Skeletal muscle satellite cell (primary cell): ENCODE results near the gene AHRR.

ENCODE experiments used
- H3K27me3 ChIP-seq: 2 replicates; pipeline ENCODE4 v1.7.0; 2013; ENCODE audit warnings: low read length; ENCODE audit not compliant: control insufficient read depth, insufficient read depth
- H3K36me3 ChIP-seq: 2 replicates; pipeline ENCODE4 v1.7.0; 2013; ENCODE audit warnings: mild to moderate bottlenecking, control low read depth, low read length; ENCODE audit not compliant: insufficient read depth
- H3K4me1 ChIP-seq: 2 replicates; pipeline ENCODE4 v1.7.0; 2013; ENCODE audit warnings: low read length; ENCODE audit not compliant: control insufficient read depth, insufficient read depth
- H3K4me2 ChIP-seq: 2 replicates; pipeline ENCODE4 v1.7.0; 2013; ENCODE audit warnings: mild to moderate bottlenecking, low read length
- H3K4me3 ChIP-seq: 2 replicates; pipeline ENCODE4 v1.7.0; 2013; ENCODE audit warnings: low read length
- H3K9ac ChIP-seq: 2 replicates; pipeline ENCODE4 v1.7.0; 2013; ENCODE audit warnings: mild to moderate bottlenecking, low read depth, low read length, moderate library complexity
- H3K9me3 ChIP-seq: replicated peaks from 2 replicates; pipeline ENCODE4 v1.7.0; 2013; ENCODE audit warnings: mild to moderate bottlenecking, control low read depth, low read length

Gene AHRR

GRCh38 chr5:463301-463700 lies 141.8 kb downstream of the AHRR start:
- peaks cover 56% of the 10 kb centered on the region for H3K36me3 ChIP-seq

GRCh38 chr5:463952-464351 lies 142.4 kb downstream of the AHRR start:
- H3K36me3 ChIP-seq: peaks cover 52% of the 10 kb centered on the region
- no peaks in the 10 kb centered on the region for H3K27me3 ChIP-seq
- H3K4me3 ChIP-seq: no peak overlapping the region
- no peak overlapping the region for H3K4me2 ChIP-seq
- H3K9ac ChIP-seq: no peak overlapping the region
- H3K4me1 ChIP-seq: peaks cover 3% of the 10 kb centered on the region
- no peaks in the 10 kb centered on the region for H3K9me3 ChIP-seq

More at GRCh38 chr5:463301-463700, 141.8 kb downstream of the AHRR start:
- Histone ChIP-seq H3K9ac (no peak overlapping the region), H3K4me3 (no peak overlapping the region), H3K27me3 (no peaks in the 10 kb centered on the region), H3K4me2 (no peak overlapping the region), H3K9me3 (no peaks in the 10 kb centered on the region), H3K4me1 (peaks cover 9% of the 10 kb centered on the region)

- Histone ChIP-seq H3K4me3 (no peak overlapping the region), H3K4me2 (no peak overlapping the region), H3K4me1 (no peaks in the 10 kb centered on the region), H3K27me3 (no peaks in the 10 kb centered on the region), H3K9ac (no peak overlapping the region), H3K9me3 (no peaks in the 10 kb centered on the region), H3K36me3 (peaks cover 48% of the 10 kb centered on the region)
Measured at GRCh38 chr5:464446-464842, 142.9 kb downstream of the AHRR start.

GRCh38 chr5:464843-465590 lies 143.5 kb downstream of the AHRR start:
- H3K4me1 ChIP-seq: no peaks in the 10 kb centered on the region
- H3K9me3 ChIP-seq: no peaks in the 10 kb centered on the region
- H3K4me2 ChIP-seq: no peak overlapping the region
- H3K27me3 ChIP-seq: no peaks in the 10 kb centered on the region
- peaks cover 44% of the 10 kb centered on the region for H3K36me3 ChIP-seq
- no peak overlapping the region for H3K9ac ChIP-seq
- no peak overlapping the region for H3K4me3 ChIP-seq

GRCh38 chr5:465591-466403 lies 144.3 kb downstream of the AHRR start:
- Histone ChIP-seq H3K4me3 (no peak overlapping the region), H3K36me3 (peaks cover 44% of the 10 kb centered on the region), H3K9me3 (no peaks in the 10 kb centered on the region), H3K9ac (no peak overlapping the region), H3K4me2 (no peak overlapping the region), H3K27me3 (no peaks in the 10 kb centered on the region), H3K4me1 (no peaks in the 10 kb centered on the region)

- peaks cover 47% of the 10 kb centered on the region for H3K36me3 ChIP-seq
- no peak overlapping the region for H3K9ac ChIP-seq
- H3K27me3 ChIP-seq: no peaks in the 10 kb centered on the region
Measured at GRCh38 chr5:466661-467310, 145.3 kb downstream of the AHRR start.

GRCh38 chr5:468401-468800 lies 146.9 kb downstream of the AHRR start:
- Histone ChIP-seq H3K4me2 (no peak overlapping the region), H3K27me3 (no peaks in the 10 kb centered on the region), H3K36me3 (peaks cover 33% of the 10 kb centered on the region), H3K9me3 (no peaks in the 10 kb centered on the region), H3K9ac (no peak overlapping the region), H3K4me3 (no peak overlapping the region), H3K4me1 (peaks cover 13% of the 10 kb centered on the region)

More at GRCh38 chr5:466661-467310, 145.3 kb downstream of the AHRR start:
- Histone ChIP-seq H3K9me3 (no peaks in the 10 kb centered on the region), H3K4me3 (no peak overlapping the region), H3K4me1 (peaks cover 6% of the 10 kb centered on the region), H3K4me2 (no peak overlapping the region)

- Histone ChIP-seq H3K4me1 (peaks cover 16% of the 10 kb centered on the region), H3K4me2 (no peak overlapping the region), H3K36me3 (peaks cover 22% of the 10 kb centered on the region), H3K27me3 (peaks cover 8% of the 10 kb centered on the region), H3K4me3 (no peak overlapping the region), H3K9ac (no peak overlapping the region), H3K9me3 (no peaks in the 10 kb centered on the region)
Measured at GRCh38 chr5:469752-470483, 148.4 kb downstream of the AHRR start.

- no peak overlapping the region for H3K9ac ChIP-seq
Measured at GRCh38 chr5:470961-471749, 149.6 kb downstream of the AHRR start.

GRCh38 chr5:471750-472058 lies 150.2 kb downstream of the AHRR start:
- H3K4me1 ChIP-seq: peaks cover 17% of the 10 kb centered on the region
- peak overlapping the region; percentile 95 for H3K4me3 ChIP-seq
- peaks cover 25% of the 10 kb centered on the region for H3K27me3 ChIP-seq
- peaks cover 15% of the 10 kb centered on the region for H3K36me3 ChIP-seq
- H3K4me2 ChIP-seq: peak overlapping the region; percentile 97
- peak overlapping the region; percentile 84 for H3K9ac ChIP-seq
- H3K9me3 ChIP-seq: no peaks in the 10 kb centered on the region

More at GRCh38 chr5:470961-471749, 149.6 kb downstream of the AHRR start:
- Histone ChIP-seq H3K4me3 (peak overlapping the region; percentile 95), H3K4me2 (peak overlapping the region; percentile 97), H3K4me1 (peaks cover 17% of the 10 kb centered on the region), H3K27me3 (peaks cover 20% of the 10 kb centered on the region), H3K36me3 (peaks cover 20% of the 10 kb centered on the region), H3K9me3 (no peaks in the 10 kb centered on the region)
